Neural crest cell (in vitro differentiated cells): ENCODE data around the gene FAM118A. TPM values are rescaled to one million over a fixed set of nuclear protein-coding genes. Genes with fewer than 3 reads are reported as not detected.
A peak's percentile ranks its signal among the peaks of the same experiment; 100 is the strongest.
"Not testable (repeated sequence)": the region's sequence is repeated elsewhere in the genome, so short reads cannot be mapped to it uniquely, and the experiment has no call there.

ENCODE experiments used
- DNase-seq: peaks from one replicate; pipeline ENCODE4 v3.0.0; 2021; ENCODE audit warnings: low read depth, mixed read lengths, low spot score
- H3K27ac Mint-ChIP-seq: one replicate; pipeline ENCODE4 v1.8.0; 2021; ENCODE audit warnings: mild to moderate bottlenecking, mixed read lengths; ENCODE audit not compliant: unreplicated experiment
- H3K27me3 Mint-ChIP-seq: 2 replicates; pipeline ENCODE4 v1.8.0; 2021; ENCODE audit warnings: low read depth, mild to moderate bottlenecking, mixed read lengths
- H3K36me3 Mint-ChIP-seq: 2 replicates; pipeline ENCODE4 v1.8.0; 2021; ENCODE audit warnings: low read depth, mild to moderate bottlenecking, mixed read lengths
- H3K4me1 Mint-ChIP-seq: 2 replicates; pipeline ENCODE4 v1.8.0; 2021; ENCODE audit warnings: mixed read lengths
- H3K4me3 Mint-ChIP-seq: one replicate; pipeline ENCODE4 v1.8.0; 2021; ENCODE audit warnings: mild to moderate bottlenecking, mixed read lengths
- H3K9me3 Mint-ChIP-seq: 2 replicates; pipeline ENCODE4 v1.8.0; 2021; ENCODE audit warnings: mixed read lengths
- CTCF ChIP-seq: fragments of 200-600 bp; sonication (generic); conservative IDR thresholded peaks from 2 replicates; pipeline ENCODE4 v1.5.0; 2021; ENCODE audit warnings: antibody characterized with exemption, mild to moderate bottlenecking
- total RNA-seq: library from RNA; stranded (reverse); gene quantifications from 2 replicates; pipeline ENCODE4 v1.2.1, GENCODE V29; 2021

Gene FAM118A
- total RNA-seq, 1 donor from 2014 or later = 60.7 TPM

- no peak for TF ChIP-seq CTCF
- DNase-seq = no peak
- peaks cover 14% of the 10 kb centered on the region for H3K4me1 Mint-ChIP-seq
- no peak overlapping the region for H3K4me3 Mint-ChIP-seq
- no peaks in the 10 kb centered on the region for H3K9me3 Mint-ChIP-seq
- no peaks in the 10 kb centered on the region for H3K27me3 Mint-ChIP-seq
- H3K27ac Mint-ChIP-seq = no peak overlapping the region
- peaks cover 9% of the 10 kb centered on the region for H3K36me3 Mint-ChIP-seq
Observed at GRCh38 chr22:45341498-45341897, 31.8 kb downstream of the FAM118A start.

- Mint-ChIP-seq H3K4me1 (peaks cover under 1% of the 10 kb centered on the region), H3K27me3 (no peaks in the 10 kb centered on the region), H3K9me3 (no peaks in the 10 kb centered on the region), H3K27ac (no peak overlapping the region), H3K4me3 (no peak overlapping the region), H3K36me3 (peaks cover 10% of the 10 kb centered on the region)
- no peak for TF ChIP-seq CTCF
- DNase-seq = no peak
Observed at GRCh38 chr22:45343143-45343542, 33.4 kb downstream of the FAM118A start.

- peaks cover 10% of the 10 kb centered on the region for H3K36me3 Mint-ChIP-seq
- no peak overlapping the region for H3K4me3 Mint-ChIP-seq
- no peak overlapping the region for H3K27ac Mint-ChIP-seq
- peak; percentile 16 for TF ChIP-seq CTCF
- no peaks in the 10 kb centered on the region for H3K27me3 Mint-ChIP-seq
- H3K4me1 Mint-ChIP-seq = no peaks in the 10 kb centered on the region
- no peaks in the 10 kb centered on the region for H3K9me3 Mint-ChIP-seq
- no peak for DNase-seq
Observed at GRCh38 chr22:45344334-45344733, 34.6 kb downstream of the FAM118A start.

- Mint-ChIP-seq H3K4me3 (no peak overlapping the region), H3K36me3 (peaks cover 7% of the 10 kb centered on the region), H3K9me3 (no peaks in the 10 kb centered on the region), H3K27ac (no peak overlapping the region), H3K27me3 (no peaks in the 10 kb centered on the region), H3K4me1 (no peaks in the 10 kb centered on the region)
- no peak for DNase-seq
- TF ChIP-seq CTCF = no peak
Observed at GRCh38 chr22:45349916-45350315, 40.2 kb downstream of the FAM118A start.

GRCh38 chr22:45351956-45352355 lies 42.2 kb downstream of the FAM118A start:
- Mint-ChIP-seq H3K36me3 (no peaks in the 10 kb centered on the region), H3K27ac (no peak overlapping the region), H3K4me3 (no peak overlapping the region), H3K4me1 (no peaks in the 10 kb centered on the region), H3K9me3 (no peaks in the 10 kb centered on the region), H3K27me3 (no peaks in the 10 kb centered on the region)
- TF ChIP-seq CTCF = no peak
- no peak for DNase-seq

GRCh38 chr22:45352757-45353156 lies 43.0 kb downstream of the FAM118A start:
- DNase-seq, H3K27ac Mint-ChIP-seq, H3K36me3 Mint-ChIP-seq, H3K4me1 Mint-ChIP-seq, H3K4me3 Mint-ChIP-seq, H3K9me3 Mint-ChIP-seq, H3K27me3 Mint-ChIP-seq: not testable (repeated sequence)
